ENCODE measurements around the gene RASA1. TPM values are rescaled to one million over a fixed set of nuclear protein-coding genes. Genes with fewer than 3 reads are reported as not detected.

RASA1 gene
- total RNA-seq = 10 to 100 TPM; 27.4 to 54.0 TPM
- 10 to 100 TPM in 1 of 2 donors, 1 to 10 TPM in 1; 8.3 to 13.9 TPM for polyA plus RNA-seq
- long read RNA-seq, donor 1, partial matches to known transcripts = 15 of 37 reads
- long read RNA-seq, donor 1, other reads (novel, unspliced or antisense) = 18 of 37 reads
- long read RNA-seq, donor 2, partial matches to known transcripts = 9 of 9 reads
- long read RNA-seq, donor 2, other reads (novel, unspliced or antisense) = 0 of 9 reads
- long read RNA-seq, donor 3 = 0 reads
- long read RNA-seq, donor 4, partial matches to known transcripts = 0 of 7 reads
- long read RNA-seq, donor 4, other reads (novel, unspliced or antisense) = 5 of 7 reads
- long read RNA-seq, donor 5, transcript RASA1-201 (25 exons, 3,752 nt) = major isoform, 6 of 61 reads
- long read RNA-seq, donor 5, partial matches to known transcripts = 37 of 61 reads
- long read RNA-seq, donor 5, other reads (novel, unspliced or antisense) = 18 of 61 reads

DNA sequence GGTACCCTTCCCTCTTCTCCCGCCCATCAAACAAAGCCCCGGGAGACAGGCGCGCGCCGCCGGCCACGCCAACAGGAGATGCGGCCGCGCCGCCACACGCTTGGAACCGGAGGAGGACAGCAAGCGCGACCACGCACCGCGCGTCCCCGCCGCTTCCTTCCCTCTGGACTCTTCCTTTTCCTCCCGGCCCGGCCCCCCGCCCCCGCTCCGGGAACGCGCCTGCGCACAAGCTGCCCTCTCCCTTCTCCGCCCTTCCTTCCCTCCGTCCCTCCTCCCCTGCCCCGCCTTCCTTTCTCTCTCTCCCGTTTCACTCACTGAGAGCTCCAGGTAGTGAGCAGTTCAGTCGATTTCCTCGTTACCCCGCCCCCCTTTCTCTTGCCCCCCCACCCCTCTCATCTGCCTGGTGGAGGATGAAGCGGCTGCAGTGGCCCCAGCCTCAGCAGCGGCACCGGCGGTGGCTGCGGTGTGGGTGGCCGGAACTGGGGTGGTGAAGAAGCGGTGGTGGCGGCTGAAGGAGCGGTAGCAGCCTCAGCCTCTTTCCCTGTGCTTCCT lies at the start of gene RASA1:
Gene RASA1 (plus strand): TSS at position 310 of the 552 bp plus-strand sequence. CDS start 569 bp downstream, outside the sequence.
- Histone ChIP-seq H3K36me3 (ENCODE audit: control insufficient read depth in 4 of 4, insufficient read depth in 4 of 4, low read length in 4 of 4) (peaks cover 0 to 2% (median 0%) of the 10 kb centered on the region in 4 donors), H3K9ac (ENCODE audit: insufficient read depth in 1 of 2, low read length in 2 of 2) (peak within 1 kb of the TSS; percentile 46 to 93), H3K4me3 (peak within 1 kb of the TSS; percentile 89), H3K27me3 (ENCODE audit: control insufficient read depth in 3 of 3, insufficient read depth in 3 of 3, low read length in 2 of 3) (peaks cover 0 to 6% (median 0%) of the 10 kb centered on the region in 3 donors), H3K4me1 (ENCODE audit: control insufficient read depth in 5 of 5, insufficient read depth in 5 of 5, low read length in 5 of 5) (peaks cover 0 to 14% (median 9%) of the 10 kb centered on the region in 5 donors), H3K27ac (ENCODE audit: low read depth in 1 of 2, low read length in 1 of 2) (peak within 1 kb of the TSS; percentile 92 to 98), H3K9me3 (ENCODE audit: control insufficient read depth in 4 of 4, insufficient read depth in 3 of 4, low read length in 3 of 4) (no peaks in the 10 kb centered on the region)
- peak; percentile 97 to 98 (median 97) for DNase-seq
- ATAC-seq (ENCODE audit: insufficient read depth, low FRiP score) = peak; percentile 91
- TF ChIP-seq, protein P1, sequence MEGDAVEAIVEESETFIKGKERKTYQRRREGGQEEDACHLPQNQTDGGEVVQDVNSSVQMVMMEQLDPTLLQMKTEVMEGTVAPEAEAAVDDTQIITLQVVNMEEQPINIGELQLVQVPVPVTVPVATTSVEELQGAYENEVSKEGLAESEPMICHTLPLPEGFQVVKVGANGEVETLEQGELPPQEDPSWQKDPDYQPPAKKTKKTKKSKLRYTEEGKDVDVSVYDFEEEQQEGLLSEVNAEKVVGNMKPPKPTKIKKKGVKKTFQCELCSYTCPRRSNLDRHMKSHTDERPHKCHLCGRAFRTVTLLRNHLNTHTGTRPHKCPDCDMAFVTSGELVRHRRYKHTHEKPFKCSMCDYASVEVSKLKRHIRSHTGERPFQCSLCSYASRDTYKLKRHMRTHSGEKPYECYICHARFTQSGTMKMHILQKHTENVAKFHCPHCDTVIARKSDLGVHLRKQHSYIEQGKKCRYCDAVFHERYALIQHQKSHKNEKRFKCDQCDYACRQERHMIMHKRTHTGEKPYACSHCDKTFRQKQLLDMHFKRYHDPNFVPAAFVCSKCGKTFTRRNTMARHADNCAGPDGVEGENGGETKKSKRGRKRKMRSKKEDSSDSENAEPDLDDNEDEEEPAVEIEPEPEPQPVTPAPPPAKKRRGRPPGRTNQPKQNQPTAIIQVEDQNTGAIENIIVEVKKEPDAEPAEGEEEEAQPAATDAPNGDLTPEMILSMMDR (IDR thresholded peaks at IDR 0.05; ENCODE audit: control extremely low read depth, extremely low read depth) = no peak
- WGBS, 2 donors = 0 to 1% methylated on average over 36 to 46 of the region's 46 CpGs

- no peaks in the 10 kb centered on the region for H3K36me3 ChIP-seq (ENCODE audit: control insufficient read depth in 4 of 4, insufficient read depth in 4 of 4, low read length in 4 of 4)
- no peaks in the 10 kb centered on the region for H3K9me3 ChIP-seq (ENCODE audit: control insufficient read depth in 4 of 4, insufficient read depth in 3 of 4, low read length in 3 of 4)
- no peak for DNase-seq
- WGBS, 2 donors = 90 to 98% methylated on average over 2 of the region's 2 CpGs
- TF ChIP-seq, protein P1 (IDR thresholded peaks at IDR 0.05; ENCODE audit: control extremely low read depth, extremely low read depth) = no peak
- H3K27me3 ChIP-seq (ENCODE audit: control insufficient read depth in 3 of 3, insufficient read depth in 3 of 3, low read length in 2 of 3) = no peaks in the 10 kb centered on the region
- no peak overlapping the region for H3K4me3 ChIP-seq
- H3K4me1 ChIP-seq (ENCODE audit: control insufficient read depth in 5 of 5, insufficient read depth in 5 of 5, low read length in 5 of 5) = no peaks in the 10 kb centered on the region
- no peak for ATAC-seq (ENCODE audit: insufficient read depth, low FRiP score)
- no peak overlapping the region for H3K9ac ChIP-seq (ENCODE audit: insufficient read depth in 1 of 2, low read length in 2 of 2)
- no peak overlapping the region for H3K27ac ChIP-seq (ENCODE audit: low read depth in 1 of 2, low read length in 1 of 2)
Observed at GRCh38 chr5:87229780-87230179, 37.9 kb upstream of the RASA1 start.

GRCh38 chr5:87231037-87231808 lies 36.5 kb upstream of the RASA1 start:
- DNase-seq (no peak), ATAC-seq (ENCODE audit: insufficient read depth, low FRiP score) (no peak)
- no peak overlapping the region for H3K4me3 ChIP-seq
- 79 to 86% methylated on average over 5 of the region's 5 CpGs for WGBS, 2 donors
- no peaks in the 10 kb centered on the region for H3K4me1 ChIP-seq (ENCODE audit: control insufficient read depth in 5 of 5, insufficient read depth in 5 of 5, low read length in 5 of 5)
- no peak overlapping the region for H3K27ac ChIP-seq (ENCODE audit: low read depth in 1 of 2, low read length in 1 of 2)
- TF ChIP-seq, protein P1 (IDR thresholded peaks at IDR 0.05; ENCODE audit: control extremely low read depth, extremely low read depth) = no peak
- H3K36me3 ChIP-seq (ENCODE audit: control insufficient read depth in 4 of 4, insufficient read depth in 4 of 4, low read length in 4 of 4) = no peaks in the 10 kb centered on the region
- no peak overlapping the region for H3K9ac ChIP-seq (ENCODE audit: insufficient read depth in 1 of 2, low read length in 2 of 2)
- no peaks in the 10 kb centered on the region for H3K27me3 ChIP-seq (ENCODE audit: control insufficient read depth in 3 of 3, insufficient read depth in 3 of 3, low read length in 2 of 3)
- no peaks in the 10 kb centered on the region for H3K9me3 ChIP-seq (ENCODE audit: control insufficient read depth in 4 of 4, insufficient read depth in 3 of 4, low read length in 3 of 4)

Measured in lung (tissue), 16 donors.